ENCODE results near the gene DDX46. TPM values are rescaled to one million over a fixed set of nuclear protein-coding genes. Genes with fewer than 3 reads are reported as not detected.

Gene DDX46
- total RNA-seq, 4 donors from 2014 or later: 29.1 to 41.3 (median 36.8) TPM

GRCh38 chr5:134879456-134879855 lies 120.9 kb downstream of the DDX46 start:
- no peak for TF ChIP-seq CTCF (IDR thresholded peaks at IDR 0.05 in 4 of 5, conservative IDR thresholded peaks at IDR 0.05 in 1 of 5)
- H3K4me1 ChIP-seq: peaks cover 14 to 17% of the 10 kb centered on the region in 2 donors
- H3K4me3 ChIP-seq: no peak overlapping the region
- H3K9me3 ChIP-seq: no peaks in the 10 kb centered on the region
- H3K27ac ChIP-seq: no peak overlapping the region
- intact Hi-C loops (cut with DNase I; ENCODE audit: low total_unique reads) (no loop called here), in situ Hi-C loops (cut with MboI; ENCODE audit: low sequenced_read_pairs in 4 of 4) (loop anchor here in 1 of 4 donors (25.0 kb wide), 1 partner anchor 492 kb away; no protein-coding TSS in a partner anchor)
- no peaks in the 10 kb centered on the region for H3K36me3 ChIP-seq
- no peak for DNase-seq
- ATAC-seq: no peak
- no peaks in the 10 kb centered on the region for H3K27me3 ChIP-seq

Other genes with a start within 250 kb of the DDX46 start
- 10 to 100 TPM; 17.3 to 44.5 (median 19.8) TPM for gene JADE2, start 233.1 kb upstream of the DDX46 start, total RNA-seq
- gene SAR1B, start 126.0 kb upstream of the DDX46 start, total RNA-seq: 100 to 1,000 TPM; 142 to 197 (median 157) TPM
- gene SEC24A, start 110.0 kb upstream of the DDX46 start, total RNA-seq: 10 to 100 TPM; 11.4 to 18.3 (median 13.6) TPM
- gene CAMLG, start 20.2 kb upstream of the DDX46 start, total RNA-seq: 10 to 100 TPM; 30.8 to 51.6 (median 39.2) TPM
- gene C5orf24, start 87.2 kb downstream of the DDX46 start, total RNA-seq: 10 to 100 TPM; 17.3 to 32.8 (median 23.4) TPM
- gene TXNDC15, start 115.6 kb downstream of the DDX46 start, total RNA-seq: 10 to 100 TPM; 37.0 to 81.1 (median 59.6) TPM
- 10 to 100 TPM; 16.9 to 21.7 (median 20.8) TPM for gene PCBD2, start 146.4 kb downstream of the DDX46 start, total RNA-seq
- 1 to 10 TPM in 1 of 4 donors, under 1 TPM in 3; 0.22 to 1.9 (median 0.70) TPM for gene CATSPER3, start 209.1 kb downstream of the DDX46 start, total RNA-seq